Brain pericyte (primary cell): ENCODE results near the gene COLEC11.

Source experiments
- DNase-seq: peaks from one replicate; pipeline ENCODE4 v3.0.0-alpha.2; 2012; ENCODE audit warnings: low read depth, low spot score

The COLEC11 gene

GRCh38 chr2:3585261-3586109 lies 9.4 kb upstream of the COLEC11 start:
- DNase-seq = peak; percentile 87

GRCh38 chr2:3586220-3586619 lies 8.7 kb upstream of the COLEC11 start:
- DNase-seq = no peak

DNA sequence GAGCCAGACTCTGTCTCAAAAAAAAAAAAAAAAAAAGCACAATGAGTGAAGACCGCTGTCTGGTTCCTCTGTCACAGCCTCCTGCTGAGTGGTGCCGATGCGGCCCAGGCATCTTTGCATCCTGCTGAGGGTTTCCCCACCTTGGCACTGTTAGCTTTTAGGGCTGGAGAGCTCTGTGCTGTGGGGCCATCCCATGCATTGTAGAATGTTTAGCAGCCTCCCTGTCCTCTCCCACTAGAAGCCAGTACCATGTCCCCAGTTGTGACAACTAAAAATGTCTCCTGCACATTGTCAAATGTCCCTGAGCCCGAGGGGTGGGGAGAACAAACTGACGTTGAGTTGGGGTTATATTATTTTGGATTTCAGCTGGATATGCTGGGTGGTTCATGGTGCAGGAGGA lies 7.9 kb upstream of the COLEC11 start:
- no peak for DNase-seq

DNA sequence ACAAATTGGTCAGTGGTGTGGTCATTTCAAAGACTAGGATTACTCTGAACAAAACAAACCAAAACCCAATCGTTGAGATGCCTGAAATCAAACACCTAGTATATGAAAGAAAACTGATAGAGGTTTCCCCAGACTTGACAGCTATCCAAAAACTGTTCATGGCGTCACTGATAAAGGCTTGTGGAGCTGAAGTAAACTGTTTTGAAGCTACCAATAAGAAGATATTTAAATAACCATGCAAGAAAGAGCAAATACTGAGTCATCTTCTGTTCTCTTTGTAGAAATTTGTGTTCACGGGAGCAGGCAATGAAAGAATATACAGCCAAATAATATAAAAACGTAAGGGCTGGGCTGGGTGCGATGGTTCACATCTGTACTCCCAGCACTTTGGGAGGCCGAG lies 7.5 kb upstream of the COLEC11 start:
- DNase-seq = no peak

DNA sequence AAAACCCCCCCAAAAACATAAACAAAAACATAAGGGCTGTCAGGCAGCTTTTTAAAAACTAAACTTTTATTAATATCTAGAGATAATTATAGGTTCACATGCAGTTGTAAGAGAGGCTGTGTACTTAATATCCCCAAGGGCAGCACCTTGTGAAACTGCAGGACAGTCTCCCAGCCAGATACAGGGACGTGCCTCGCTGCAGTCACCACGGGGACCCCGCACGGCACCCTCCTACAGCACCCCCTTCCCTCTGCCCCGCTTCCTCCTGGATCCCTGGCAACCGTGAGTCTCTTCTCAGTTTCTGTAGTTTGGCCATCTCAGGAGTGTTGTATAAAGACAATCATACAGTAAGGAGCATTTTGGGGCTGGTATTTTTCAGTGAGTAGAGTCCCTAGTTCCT lies 6.8 kb upstream of the COLEC11 start:
- no peak for DNase-seq

DNA sequence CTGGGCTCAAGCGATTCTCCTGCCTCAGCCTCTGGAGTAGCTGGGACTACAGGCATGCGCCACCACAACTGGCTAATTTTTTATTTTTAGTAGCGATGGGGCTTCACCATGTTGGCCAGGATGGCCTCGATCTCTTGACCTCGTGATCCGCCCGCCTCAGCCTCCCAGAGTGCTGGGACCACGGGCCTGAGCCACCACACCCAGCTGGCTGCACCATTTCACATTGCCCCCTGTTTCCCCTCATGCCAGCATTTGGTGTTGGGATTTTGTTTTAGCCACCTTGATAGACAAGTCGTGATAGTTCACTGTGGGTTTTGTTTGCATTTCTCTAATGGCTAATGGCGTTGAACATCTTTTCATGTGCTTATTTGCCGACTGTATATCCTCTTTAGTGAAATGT lies 5.8 kb upstream of the COLEC11 start:
- no peak for DNase-seq

GRCh38 chr2:3595404-3595803 lies 492 bp downstream of the COLEC11 start:
- DNase-seq = no peak

- no peak for DNase-seq
Measured at GRCh38 chr2:3595985-3596384, 1.1 kb downstream of the COLEC11 start.

GRCh38 chr2:3596901-3597417 lies 2.0 kb downstream of the COLEC11 start:
- DNase-seq = no peak

DNA sequence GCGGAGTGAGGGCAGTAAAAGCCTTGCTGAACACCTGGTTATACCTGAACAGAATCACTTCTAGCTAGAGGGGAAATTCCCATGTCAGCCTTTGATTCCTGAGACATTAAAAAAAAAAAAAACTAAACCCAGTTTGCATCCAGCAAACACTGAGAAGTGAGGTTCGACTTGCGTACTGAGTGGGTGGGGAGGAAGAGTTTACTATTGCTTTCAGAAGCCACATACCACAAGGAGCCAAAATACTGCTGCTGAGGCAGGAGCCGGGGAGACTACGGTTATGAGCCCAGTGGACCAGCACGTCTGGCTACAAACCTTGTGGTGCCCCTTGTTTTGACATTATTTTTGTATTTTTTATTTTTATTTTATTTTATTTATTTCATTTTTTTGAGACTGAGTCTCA lies 2.7 kb downstream of the COLEC11 start:
- no peak for DNase-seq

GRCh38 chr2:3598197-3598910 lies 3.4 kb downstream of the COLEC11 start:
- DNase-seq = no peak

- DNase-seq = no peak
Measured at GRCh38 chr2:3598912-3599854, 4.3 kb downstream of the COLEC11 start.

DNA sequence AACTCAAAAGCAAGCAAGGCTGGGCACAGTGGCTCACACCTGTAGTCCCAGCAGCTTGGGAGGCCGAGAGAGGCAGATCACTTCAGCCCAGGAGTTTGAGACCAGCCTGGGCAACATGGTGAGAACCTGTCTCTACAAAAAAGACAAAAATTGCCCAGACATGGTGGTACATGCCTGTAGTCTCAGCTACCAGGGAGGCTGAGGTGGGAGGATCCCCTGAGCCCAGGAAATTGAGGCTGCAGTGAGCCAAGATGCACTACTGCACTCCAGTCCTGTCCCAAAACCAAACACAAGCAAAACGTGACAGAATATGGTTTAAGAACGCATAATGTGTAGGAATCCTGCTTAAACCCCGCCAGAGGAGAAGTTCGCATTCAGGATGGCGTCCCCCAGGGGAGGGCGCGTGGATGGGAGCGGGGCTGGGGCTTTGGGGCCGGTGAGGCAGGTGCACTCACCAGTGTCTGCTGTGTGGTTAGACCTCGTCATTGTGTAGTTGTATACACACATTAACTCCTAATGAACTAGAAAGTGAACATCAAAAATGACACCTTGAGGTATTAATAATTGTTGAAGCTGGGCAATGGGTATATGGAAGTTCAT lies 5.4 kb downstream of the COLEC11 start:
- DNase-seq = no peak

DNA sequence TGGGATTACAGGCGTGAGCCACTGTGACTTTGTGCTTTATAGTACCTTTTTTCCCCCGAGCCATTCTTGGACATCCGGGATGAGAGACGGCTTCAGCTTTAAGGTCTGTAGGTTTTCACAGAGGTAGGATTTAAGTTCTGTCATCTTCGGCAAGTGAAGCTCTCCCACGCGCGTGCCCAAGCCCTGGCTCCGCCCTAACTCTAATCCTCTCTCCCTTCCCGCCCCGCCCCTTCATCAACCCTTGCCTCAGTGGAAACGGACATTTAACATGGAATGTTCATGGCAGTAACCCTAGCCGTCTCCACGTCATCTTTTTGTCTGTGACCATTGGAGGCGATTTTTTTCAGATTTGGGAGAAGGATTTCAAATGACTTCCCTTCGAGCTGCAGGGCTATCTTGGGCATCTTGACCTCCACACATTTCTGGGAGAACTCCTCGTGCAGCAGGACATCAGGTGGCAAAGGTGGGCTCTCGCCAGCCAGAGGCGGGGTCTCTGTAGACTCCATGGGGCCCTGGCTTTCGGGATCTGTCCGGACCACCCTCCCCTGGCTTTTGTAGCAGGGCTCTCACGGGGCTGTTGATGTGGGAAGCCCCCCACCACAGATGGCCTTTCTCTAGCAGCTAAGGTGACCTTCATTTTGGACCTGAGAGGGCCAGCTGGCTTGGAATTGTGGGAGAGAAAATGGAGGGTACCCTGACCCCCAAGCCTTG lies 6.8 kb downstream of the COLEC11 start:
- no peak for DNase-seq

DNA sequence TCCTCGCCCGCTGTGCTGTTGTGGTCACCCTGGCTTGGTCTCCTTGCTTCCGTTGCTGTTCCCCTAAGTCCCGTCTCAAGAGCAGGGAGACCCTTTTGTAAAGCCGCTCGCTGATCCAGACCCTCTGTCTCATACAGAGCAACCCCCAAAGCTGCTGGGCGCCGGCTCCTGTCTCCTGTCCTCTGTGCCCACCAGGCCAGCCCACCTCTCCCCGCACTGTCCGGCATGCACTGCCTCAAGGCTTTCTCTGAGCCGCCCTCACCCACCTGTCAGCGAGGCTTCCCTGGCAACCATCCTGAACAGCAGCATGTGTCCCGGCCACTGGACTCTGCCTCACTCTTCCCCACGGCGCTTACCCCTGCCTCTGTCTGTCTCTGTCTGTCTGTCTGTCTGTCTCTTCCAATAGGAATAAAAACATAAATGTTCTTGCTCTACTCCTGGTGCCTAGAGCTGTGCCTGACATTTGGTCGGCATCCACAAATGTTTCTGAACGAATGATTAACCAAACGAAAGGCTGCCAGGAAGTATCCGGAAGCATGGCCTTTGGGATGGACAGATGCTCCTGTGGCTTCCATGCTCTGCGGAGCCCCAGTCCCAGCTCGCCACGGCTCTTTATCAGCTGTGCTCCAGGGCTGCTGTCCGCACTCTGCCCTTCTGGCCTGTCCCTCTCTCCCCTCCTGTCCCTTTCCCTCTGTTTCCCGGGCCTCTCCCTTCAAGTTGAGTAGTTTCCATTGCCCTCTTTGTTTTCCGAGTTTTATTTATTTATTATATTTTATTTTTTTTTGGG lies 7.8 kb downstream of the COLEC11 start:
- DNase-seq = no peak

DNA sequence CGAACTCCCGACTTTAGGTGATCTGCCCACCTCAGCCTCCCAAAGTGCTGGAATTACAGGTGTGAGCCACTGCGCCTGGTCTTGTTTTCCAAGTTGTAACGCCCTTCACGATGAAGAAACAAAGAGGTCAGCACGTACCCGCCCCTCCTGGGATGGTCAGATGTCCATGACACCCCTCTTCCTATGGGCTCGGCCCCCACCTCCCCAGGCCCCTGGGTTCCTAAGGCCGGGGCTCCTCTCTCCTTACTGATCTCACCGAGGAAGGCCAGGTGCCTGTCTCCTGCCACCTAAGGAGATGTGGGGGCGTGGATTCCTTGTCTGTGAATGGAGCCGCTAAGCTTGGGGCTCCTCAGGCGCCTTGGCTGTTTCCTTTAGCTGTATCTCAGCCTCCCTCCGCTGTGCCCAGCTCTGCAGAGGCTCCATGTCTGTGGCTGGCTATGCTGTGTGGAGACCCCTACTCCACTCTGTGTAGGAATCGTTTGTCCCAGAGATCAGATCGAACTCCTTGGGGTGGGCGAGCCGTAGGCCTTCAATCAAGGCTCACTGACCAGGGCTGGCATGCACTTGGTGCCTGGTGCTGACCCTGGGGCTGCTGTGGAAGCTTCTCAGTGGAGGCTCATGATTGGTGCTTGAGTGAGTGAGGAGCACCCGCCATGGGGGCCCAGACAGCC lies 8.8 kb downstream of the COLEC11 start:
- no peak for DNase-seq

DNA sequence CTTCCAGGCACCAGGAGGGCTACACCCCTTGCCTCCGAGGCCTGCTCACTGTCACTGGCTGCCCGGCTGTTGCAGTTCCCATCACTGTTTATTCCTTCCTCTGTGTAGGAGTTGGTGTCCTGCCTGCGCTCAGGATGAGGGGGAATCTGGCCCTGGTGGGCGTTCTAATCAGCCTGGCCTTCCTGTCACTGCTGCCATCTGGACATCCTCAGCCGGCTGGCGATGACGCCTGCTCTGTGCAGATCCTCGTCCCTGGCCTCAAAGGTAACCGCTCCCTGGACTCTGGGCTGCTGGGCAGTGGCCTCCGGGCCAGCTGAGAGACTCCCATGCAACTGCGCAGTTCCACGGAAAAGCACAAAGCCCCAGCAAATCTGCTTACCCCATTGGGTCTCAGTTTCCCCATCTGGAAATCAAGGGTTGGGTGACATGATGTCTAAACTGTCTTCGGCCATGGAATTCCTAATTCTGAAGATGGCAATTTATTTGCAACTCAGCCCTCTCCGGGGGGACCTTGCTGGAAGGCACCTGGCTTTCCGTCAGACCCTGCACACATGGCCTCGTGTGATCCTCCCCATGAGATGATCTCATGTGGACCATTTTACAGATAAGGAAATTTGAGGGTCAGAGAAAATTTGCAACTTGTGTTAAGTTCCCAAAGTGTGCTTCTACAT lies 9.4 kb downstream of the COLEC11 start:
- no peak for DNase-seq

GRCh38 chr2:3604991-3605961 lies 10.4 kb downstream of the COLEC11 start:
- no peak for DNase-seq
